ENCODE results near the gene DLGAP1.

GRCh38 chr18:3665204-3665603 lies 789.9 kb downstream of the DLGAP1 start:
- TF ChIP-seq POLR2A (IDR thresholded peaks at IDR 0.05; ENCODE audit: low read length) (no peak), GATA1 (IDR thresholded peaks at IDR 0.05; ENCODE audit: low read depth, low read length) (no peak)

Data from erythroblast (primary cell).